PC-3 (cell line): Measurements from ENCODE around the gene MEPCE.

ENCODE experiments used
- EZH2 ChIP-seq: fragments of 300-600 bp; sonication (generic); IDR thresholded peaks from one replicate; pipeline ENCODE4 v1.6.1; 2017; ENCODE audit warnings: antibody characterized with exemption, mild to moderate bottlenecking, low read length; ENCODE audit not compliant: unreplicated experiment
- EZH2phosphoT487 ChIP-seq: fragments of 300-600 bp; sonication (generic); IDR thresholded peaks from 2 replicates; pipeline ENCODE4 v1.6.1; 2018; ENCODE audit warnings: mild to moderate bottlenecking, antibody characterized with exemption, low read length, borderline replicate concordance
- TF ChIP-seq, protein P1 (sequence below): fragments of 300-600 bp; sonication (generic); conservative IDR thresholded peaks from 2 replicates; pipeline ENCODE4 v1.5.1; 2017; ENCODE audit warnings: antibody characterized with exemption, low read depth, mild to moderate bottlenecking, low read length

DNA sequence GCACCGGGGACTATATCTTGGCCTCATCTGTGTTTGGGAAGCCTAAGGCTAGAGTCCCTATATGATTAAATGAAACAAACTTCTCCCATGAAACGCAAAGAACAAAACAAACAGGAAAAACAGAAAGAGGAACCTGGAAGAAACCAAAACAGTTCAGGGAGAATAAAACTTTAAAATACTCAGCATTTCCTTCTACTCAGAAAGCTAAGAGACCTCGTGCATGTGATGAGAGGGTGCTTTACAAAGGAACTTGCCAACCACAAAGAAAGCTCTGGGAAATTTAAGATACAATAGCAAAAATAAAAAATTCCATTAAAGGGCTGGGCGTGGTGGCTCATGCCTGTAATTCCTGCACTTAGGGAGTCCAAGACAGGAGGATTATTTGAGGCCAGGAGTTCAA is 49.4 kb upstream of the MEPCE start:
- TF ChIP-seq, protein P1, sequence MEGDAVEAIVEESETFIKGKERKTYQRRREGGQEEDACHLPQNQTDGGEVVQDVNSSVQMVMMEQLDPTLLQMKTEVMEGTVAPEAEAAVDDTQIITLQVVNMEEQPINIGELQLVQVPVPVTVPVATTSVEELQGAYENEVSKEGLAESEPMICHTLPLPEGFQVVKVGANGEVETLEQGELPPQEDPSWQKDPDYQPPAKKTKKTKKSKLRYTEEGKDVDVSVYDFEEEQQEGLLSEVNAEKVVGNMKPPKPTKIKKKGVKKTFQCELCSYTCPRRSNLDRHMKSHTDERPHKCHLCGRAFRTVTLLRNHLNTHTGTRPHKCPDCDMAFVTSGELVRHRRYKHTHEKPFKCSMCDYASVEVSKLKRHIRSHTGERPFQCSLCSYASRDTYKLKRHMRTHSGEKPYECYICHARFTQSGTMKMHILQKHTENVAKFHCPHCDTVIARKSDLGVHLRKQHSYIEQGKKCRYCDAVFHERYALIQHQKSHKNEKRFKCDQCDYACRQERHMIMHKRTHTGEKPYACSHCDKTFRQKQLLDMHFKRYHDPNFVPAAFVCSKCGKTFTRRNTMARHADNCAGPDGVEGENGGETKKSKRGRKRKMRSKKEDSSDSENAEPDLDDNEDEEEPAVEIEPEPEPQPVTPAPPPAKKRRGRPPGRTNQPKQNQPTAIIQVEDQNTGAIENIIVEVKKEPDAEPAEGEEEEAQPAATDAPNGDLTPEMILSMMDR, result no peak
- no peak for TF ChIP-seq EZH2
- no peak for TF ChIP-seq EZH2phosphoT487
